ENCODE data around the gene MFSD12. TPM values are rescaled to one million over a fixed set of nuclear protein-coding genes. Genes with fewer than 3 reads are reported as not detected.

Gene MFSD12
- total RNA-seq, 1 experiment from 2014 or later: 121 TPM

- BruUV-seq (replicated peaks): no TSS peak
- ATAC-seq: peak; percentile 94
- Histone ChIP-seq H3K9me2 (replicated peaks; ENCODE audit: low read length) (no peaks in the 10 kb centered on the region), H3K9me3 (ENCODE audit: low read length) (no peaks in the 10 kb centered on the region), H2AFZ (ENCODE audit: low read length) (peak within 1 kb of the TSS; percentile 72), H3K9ac (ENCODE audit: low read length) (peak within 1 kb of the TSS; percentile 86), H3F3A (ENCODE audit: low read length, unreplicated experiment) (no peaks in the 10 kb centered on the region), H3K4me1 (ENCODE audit: insufficient read depth, low read length) (peaks cover 13% of the 10 kb centered on the region), H3K4me3 (ENCODE audit: low read length) (peak within 1 kb of the TSS; percentile 98), H3K27me3 (ENCODE audit: low read length) (no peaks in the 10 kb centered on the region), H3K36me3 (ENCODE audit: low read depth, low read length) (no peaks in the 10 kb centered on the region; the same call in 1 of the 2 replicates), H3K79me2 (ENCODE audit: low read length) (peaks cover 33% of the 10 kb centered on the region), H3K27ac (ENCODE audit: low read length) (peak within 1 kb of the TSS; percentile 68), H4K20me1 (ENCODE audit: low read length) (no peaks in the 10 kb centered on the region), H3K4me2 (ENCODE audit: low read length) (peak within 1 kb of the TSS; percentile 81)
- POLR2A ChIA-PET (ENCODE audit: unreplicated experiment): interaction anchor here (0.6 kb wide), 1 partner anchor 58 kb away, joined by 3 read pairs; no protein-coding TSS in a partner anchor
- intact Hi-C loops (cut with micrococcal nuclease): no loop called here
- TF ChIP-seq EZH2phosphoT487 (IDR thresholded peaks at IDR 0.05; ENCODE audit: borderline replicate concordance, low read length) (no peak), CTCF (conservative IDR thresholded peaks at IDR 0.05; ENCODE audit: low read depth, low read length) (no peak), EZH2 (IDR thresholded peaks at IDR 0.05; ENCODE audit: low read length, unreplicated experiment) (no peak)
- CTCF ChIA-PET: no interaction called here
- peak; percentile 94 for DNase-seq
Measured at GRCh38 chr19:3500429-3501101, 56.8 kb downstream of the MFSD12 start, which contains the start of gene DOHH. TSS of gene DOHH (minus strand) at chr19:3500674. CDS start at chr19:3496814, 3,860 bp downstream.

GRCh38 chr19:3499738-3500428 lies 57.5 kb downstream of the MFSD12 start:
- Histone ChIP-seq H3K79me2 (ENCODE audit: low read length) (peaks cover 33% of the 10 kb centered on the region), H3K4me3 (ENCODE audit: low read length) (peak overlapping the region; percentile 98), H3K36me3 (ENCODE audit: low read depth, low read length) (no peaks in the 10 kb centered on the region; the same call in 1 of the 2 replicates), H3K9me3 (ENCODE audit: low read length) (no peaks in the 10 kb centered on the region), H3F3A (ENCODE audit: low read length, unreplicated experiment) (no peaks in the 10 kb centered on the region), H2AFZ (ENCODE audit: low read length) (peak overlapping the region; percentile 72), H3K9ac (ENCODE audit: low read length) (peak overlapping the region; percentile 86), H3K4me1 (ENCODE audit: insufficient read depth, low read length) (0 out of 2 replicates have a peak, but pooled peaks cover 10% of the 10 kb centered on the region), H3K27ac (ENCODE audit: low read length) (peak overlapping the region; percentile 68), H4K20me1 (ENCODE audit: low read length) (no peaks in the 10 kb centered on the region), H3K9me2 (replicated peaks; ENCODE audit: low read length) (no peaks in the 10 kb centered on the region), H3K4me2 (ENCODE audit: low read length) (peak overlapping the region; percentile 81), H3K27me3 (ENCODE audit: low read length) (no peaks in the 10 kb centered on the region)
- intact Hi-C loops (cut with micrococcal nuclease): no loop called here
- ATAC-seq (peak; percentile 31), DNase-seq (no peak)
- ChIA-PET CTCF (no interaction called here), POLR2A (ENCODE audit: unreplicated experiment) (no interaction called here)
- TF ChIP-seq CTCF (conservative IDR thresholded peaks at IDR 0.05; ENCODE audit: low read depth, low read length) (no peak), EZH2phosphoT487 (IDR thresholded peaks at IDR 0.05; ENCODE audit: borderline replicate concordance, low read length) (no peak), EZH2 (IDR thresholded peaks at IDR 0.05; ENCODE audit: low read length, unreplicated experiment) (no peak)
- BruUV-seq (replicated peaks): TSS peak; percentile 71

All from PC-3 (cell line).